C4-2B (cell line): ENCODE measurements around the gene IL17D.

Experiments
- H3K27ac ChIP-seq: fragments of 450-650 bp; 2 replicates; pipeline ENCODE4 v1.5.1; 2017
- CTCF ChIP-seq: fragments of 450-650 bp; conservative IDR thresholded peaks from 2 replicates; pipeline ENCODE4 v1.5.1; 2017; ENCODE audit warnings: mild to moderate bottlenecking
- ZFX ChIP-seq: fragments of 450-650 bp; IDR thresholded peaks from 2 replicates; pipeline ENCODE4 v1.6.1; 2017

The IL17D gene

GRCh38 chr13:20702915-20703779, at the start of gene IL17D:
Gene IL17D, plus strand, starts transcription at chr13:20703699. Its CDS starts 303 bp downstream, at chr13:20704002.
- no peak for TF ChIP-seq CTCF
- TF ChIP-seq ZFX = no peak
- H3K27ac ChIP-seq = peak within 1 kb of the TSS; percentile 59

DNA sequence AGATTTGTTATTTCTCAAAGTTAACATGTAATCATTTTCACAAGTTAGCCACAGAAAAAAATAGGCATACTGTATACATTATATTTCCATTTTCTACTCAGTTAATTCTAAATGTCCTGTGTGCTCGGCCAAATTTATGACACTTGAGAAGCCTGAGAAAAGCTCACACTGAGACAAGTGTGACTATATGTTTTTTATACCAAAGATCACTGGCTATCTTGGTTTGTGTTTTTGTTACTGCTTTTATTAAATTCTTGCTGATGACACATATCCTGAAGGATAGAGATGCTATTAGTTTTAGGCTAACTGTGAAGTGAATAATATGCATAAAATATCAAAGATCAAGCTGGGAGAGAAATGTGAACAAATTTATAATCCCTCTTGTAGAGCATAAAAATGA, 49.3 kb upstream of the IL17D start:
- no peak overlapping the region for H3K27ac ChIP-seq
- TF ChIP-seq ZFX (no peak), CTCF (no peak)

DNA sequence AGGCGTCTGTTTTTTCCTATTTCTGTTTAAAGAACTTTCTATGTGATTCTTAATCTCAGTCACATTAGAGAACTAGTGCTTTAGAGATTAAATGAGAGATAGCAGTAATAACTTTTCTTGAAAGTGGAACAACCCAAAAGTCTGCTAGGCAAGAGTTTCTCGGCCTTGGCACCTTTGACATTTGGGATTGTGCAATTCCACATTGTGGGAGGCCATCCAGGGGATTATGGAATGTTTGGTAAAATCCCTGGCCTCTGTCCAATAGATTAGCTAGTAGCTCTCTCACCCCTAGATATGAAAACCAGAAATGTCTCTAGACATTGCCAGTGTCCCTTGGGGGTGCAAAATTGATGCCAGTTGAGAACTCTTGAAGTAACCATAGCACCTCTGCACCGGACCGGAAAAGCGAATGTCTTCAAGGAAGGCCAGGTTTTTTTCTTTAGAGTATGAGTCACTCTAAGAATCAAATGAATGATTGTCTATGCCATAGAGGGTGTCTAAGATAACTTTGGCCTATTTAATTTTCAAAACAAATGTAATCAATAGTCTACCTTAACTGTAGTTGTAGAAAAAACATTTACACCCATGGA, 45.0 kb upstream of the IL17D start:
- H3K27ac ChIP-seq = no peak overlapping the region
- TF ChIP-seq CTCF = no peak
- no peak for TF ChIP-seq ZFX

DNA sequence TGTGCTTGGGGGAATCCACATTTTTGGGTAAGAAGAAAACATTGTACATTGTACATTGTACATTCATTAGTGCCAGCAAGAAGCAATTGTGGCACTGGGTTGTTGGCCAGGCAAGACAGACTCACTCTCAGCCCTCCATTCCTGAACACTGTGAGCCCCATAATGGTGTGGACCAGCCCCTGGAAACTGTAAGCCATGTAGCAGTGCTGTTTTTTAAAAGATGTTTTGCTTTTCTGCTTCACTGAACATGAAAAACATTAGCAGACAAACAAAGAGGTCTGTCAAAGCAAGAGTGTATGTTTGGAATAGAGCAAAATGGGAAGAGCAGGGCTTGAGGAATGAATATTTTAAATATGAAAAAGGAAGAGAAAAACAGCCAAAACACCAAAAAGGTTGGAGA, 39.1 kb upstream of the IL17D start:
- TF ChIP-seq CTCF = no peak
- TF ChIP-seq ZFX = no peak
- no peak overlapping the region for H3K27ac ChIP-seq

- no peak for TF ChIP-seq CTCF
- no peak for TF ChIP-seq ZFX
- no peak overlapping the region for H3K27ac ChIP-seq
Observed at GRCh38 chr13:20666948-20667347, 36.6 kb upstream of the IL17D start.

DNA sequence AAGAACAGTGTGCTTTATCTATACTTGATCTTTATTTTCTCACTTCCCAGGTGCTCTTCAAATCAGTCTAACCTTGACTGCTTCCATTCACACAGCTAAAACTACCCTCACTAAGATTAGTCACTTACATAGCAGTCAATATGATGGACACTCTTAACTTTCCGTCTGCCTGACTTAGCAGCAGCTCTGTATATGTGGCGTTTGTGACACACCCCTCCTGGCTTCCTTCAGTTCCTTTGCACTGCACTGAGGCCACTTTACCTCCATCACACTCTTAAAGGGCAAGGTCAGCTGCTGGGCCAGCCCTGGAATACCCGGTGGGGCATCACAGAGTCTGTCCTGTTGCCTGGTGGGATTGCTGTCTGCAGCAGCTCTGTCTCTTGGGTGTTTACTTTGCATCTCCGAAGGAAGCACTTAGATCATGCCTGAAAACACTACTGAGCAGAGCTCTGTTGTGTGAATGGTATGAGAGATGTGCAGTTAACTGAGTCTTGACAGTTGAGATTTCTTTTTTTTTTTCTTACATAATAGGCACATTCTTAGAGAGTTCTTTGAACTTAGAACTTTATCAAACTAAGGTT, 35.6 kb upstream of the IL17D start:
- TF ChIP-seq CTCF = no peak
- no peak for TF ChIP-seq ZFX
- H3K27ac ChIP-seq = no peak overlapping the region

DNA sequence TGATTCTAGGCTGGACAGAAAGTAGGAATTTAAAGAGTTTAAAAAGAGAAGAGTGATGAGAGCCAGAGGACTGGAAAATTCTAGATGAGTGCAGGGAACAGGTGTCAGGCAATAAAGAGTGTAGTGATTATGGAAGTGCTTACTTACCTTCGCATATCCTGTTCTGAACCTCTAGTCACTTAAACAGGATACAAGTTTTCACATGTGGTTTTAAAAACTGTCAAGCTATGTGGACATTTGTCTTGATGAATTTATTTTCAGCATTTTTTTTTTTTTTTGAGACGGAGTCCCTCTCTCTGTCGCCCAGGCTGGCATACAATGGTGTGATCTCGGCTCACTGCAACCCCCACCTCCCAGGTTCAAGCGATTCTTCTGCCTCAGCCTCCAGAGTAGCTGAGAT, 34.3 kb upstream of the IL17D start:
- no peak overlapping the region for H3K27ac ChIP-seq
- TF ChIP-seq ZFX = no peak
- TF ChIP-seq CTCF = no peak
